ENCODE results near the gene OFD1. TPM values are rescaled to one million over a fixed set of nuclear protein-coding genes. Genes with fewer than 3 reads are reported as not detected.
"Not testable (repeated sequence)": the region's sequence is repeated elsewhere in the genome, so short reads cannot be mapped to it uniquely, and the experiment has no call there.

The OFD1 gene
- total RNA-seq, 1 donor from 2014 or later, result 19.3 TPM

- Mint-ChIP-seq H3K4me3 (no peak overlapping the region), H3K27me3 (no peaks in the 10 kb centered on the region), H3K36me3 (ENCODE audit: low read depth) (peaks cover 48% of the 10 kb centered on the region), H3K4me1 (peaks cover 19% of the 10 kb centered on the region), H3K9me3 (no peaks in the 10 kb centered on the region), H3K27ac (no peak overlapping the region)
- peak; percentile 59 for DNase-seq
- intact Hi-C loops (cut with micrococcal nuclease), result no loop called here
Observed at GRCh38 chrX:13719192-13719856, 15.2 kb upstream of the OFD1 start.

GRCh38 chrX:13721371-13721770, 13.2 kb upstream of the OFD1 start:
- Mint-ChIP-seq H3K27ac (no peak overlapping the region), H3K36me3 (ENCODE audit: low read depth) (peaks cover 46% of the 10 kb centered on the region), H3K9me3 (no peaks in the 10 kb centered on the region)

GRCh38 chrX:13721819-13722519, 12.6 kb upstream of the OFD1 start:
- peaks cover 32% of the 10 kb centered on the region for H3K4me1 Mint-ChIP-seq
- peaks cover 49% of the 10 kb centered on the region for H3K36me3 Mint-ChIP-seq (ENCODE audit: low read depth)
- H3K27me3 Mint-ChIP-seq, result no peaks in the 10 kb centered on the region

More at GRCh38 chrX:13721371-13721770, 13.2 kb upstream of the OFD1 start:
- no peaks in the 10 kb centered on the region for H3K27me3 Mint-ChIP-seq
- no peak for DNase-seq
- peaks cover 28% of the 10 kb centered on the region for H3K4me1 Mint-ChIP-seq
- H3K4me3 Mint-ChIP-seq, result no peak overlapping the region
- intact Hi-C loops (cut with micrococcal nuclease), result no loop called here

GRCh38 chrX:13724878-13725277, 9.7 kb upstream of the OFD1 start:
- peaks cover 56% of the 10 kb centered on the region for H3K36me3 Mint-ChIP-seq (ENCODE audit: low read depth)
- H3K9me3 Mint-ChIP-seq; intact Hi-C loops (cut with micrococcal nuclease); H3K27me3 Mint-ChIP-seq: not testable (repeated sequence)
- DNase-seq, result peak; percentile 75
- peak overlapping the region; percentile 75 for H3K27ac Mint-ChIP-seq
- peaks cover 32% of the 10 kb centered on the region for H3K4me1 Mint-ChIP-seq
- H3K4me3 Mint-ChIP-seq, result peak overlapping the region; percentile 66

More at GRCh38 chrX:13721819-13722519, 12.6 kb upstream of the OFD1 start:
- Mint-ChIP-seq H3K27ac (no peak overlapping the region), H3K4me3 (no peak overlapping the region), H3K9me3 (peaks cover 4% of the 10 kb centered on the region)
- DNase-seq, result no peak
- intact Hi-C loops (cut with micrococcal nuclease), result no loop called here

GRCh38 chrX:13726583-13726982, 8.0 kb upstream of the OFD1 start:
- Mint-ChIP-seq H3K27ac (peak overlapping the region; percentile 26), H3K4me1 (peaks cover 37% of the 10 kb centered on the region), H3K36me3 (ENCODE audit: low read depth) (peaks cover 67% of the 10 kb centered on the region), H3K4me3 (peak overlapping the region; percentile 24)
- H3K27me3 Mint-ChIP-seq; H3K9me3 Mint-ChIP-seq; DNase-seq; intact Hi-C loops (cut with micrococcal nuclease): not testable (repeated sequence)

GRCh38 chrX:13730523-13730922, 4.0 kb upstream of the OFD1 start:
- Mint-ChIP-seq H3K36me3 (ENCODE audit: low read depth) (peaks cover 75% of the 10 kb centered on the region), H3K4me1 (peaks cover 48% of the 10 kb centered on the region)
- DNase-seq, H3K27ac Mint-ChIP-seq, H3K9me3 Mint-ChIP-seq, H3K27me3 Mint-ChIP-seq, H3K4me3 Mint-ChIP-seq: not testable (repeated sequence)
- intact Hi-C loops (cut with micrococcal nuclease), result loop anchor here (10.0 kb wide), 3 partner anchors 636 to 1424 kb away; no protein-coding TSS in a partner anchor

GRCh38 chrX:13732246-13733067, 2.1 kb upstream of the OFD1 start:
- Mint-ChIP-seq H3K36me3 (ENCODE audit: low read depth) (peaks cover 64% of the 10 kb centered on the region), H3K4me1 (peaks cover 40% of the 10 kb centered on the region), H3K4me3 (peak overlapping the region; percentile 47), H3K27ac (peak overlapping the region; percentile 9), H3K9me3 (no peaks in the 10 kb centered on the region), H3K27me3 (no peaks in the 10 kb centered on the region)
- DNase-seq, result no peak
- intact Hi-C loops (cut with micrococcal nuclease), result loop anchor here (10.0 kb wide), 3 partner anchors 638 to 1422 kb away; no protein-coding TSS in a partner anchor

- intact Hi-C loops (cut with micrococcal nuclease), result loop anchor here (10.0 kb wide), 3 partner anchors 639 to 1421 kb away; no protein-coding TSS in a partner anchor
- Mint-ChIP-seq H3K4me1 (peaks cover 38% of the 10 kb centered on the region), H3K27ac (peak overlapping the region; percentile 97), H3K36me3 (ENCODE audit: low read depth) (peaks cover 53% of the 10 kb centered on the region), H3K27me3 (no peaks in the 10 kb centered on the region), H3K9me3 (no peaks in the 10 kb centered on the region), H3K4me3 (peak overlapping the region; percentile 99)
- no peak for DNase-seq
Observed at GRCh38 chrX:13733506-13733905, 1.0 kb upstream of the OFD1 start.

GRCh38 chrX:13741695-13742094, 7.1 kb downstream of the OFD1 start:
- no peak for DNase-seq
- Mint-ChIP-seq H3K4me1 (peaks cover 18% of the 10 kb centered on the region), H3K36me3 (ENCODE audit: low read depth) (peaks cover 25% of the 10 kb centered on the region), H3K27ac (peak overlapping the region; percentile 77), H3K4me3 (no peak overlapping the region), H3K27me3 (no peaks in the 10 kb centered on the region), H3K9me3 (no peaks in the 10 kb centered on the region)
- intact Hi-C loops (cut with micrococcal nuclease), result loop anchor here (2.0 kb wide), 1 partner anchor 89 kb away; the partner anchor contains the start of gene TCEANC

- peak overlapping the region; percentile 49 for H3K4me3 Mint-ChIP-seq
- peak overlapping the region; percentile 77 for H3K27ac Mint-ChIP-seq
- intact Hi-C loops (cut with micrococcal nuclease), result loop anchor here (2.0 kb wide), 1 partner anchor 90 kb away; the partner anchor contains the start of gene TCEANC
- no peaks in the 10 kb centered on the region for H3K27me3 Mint-ChIP-seq
- peaks cover 28% of the 10 kb centered on the region for H3K36me3 Mint-ChIP-seq (ENCODE audit: low read depth)
- DNase-seq, result peak; percentile 73
- no peaks in the 10 kb centered on the region for H3K9me3 Mint-ChIP-seq
- peaks cover 17% of the 10 kb centered on the region for H3K4me1 Mint-ChIP-seq
Observed at GRCh38 chrX:13742397-13743176, 8.0 kb downstream of the OFD1 start.

- peaks cover 12% of the 10 kb centered on the region for H3K4me1 Mint-ChIP-seq
- no peaks in the 10 kb centered on the region for H3K27me3 Mint-ChIP-seq
- no peak overlapping the region for H3K4me3 Mint-ChIP-seq
- DNase-seq, result peak; percentile 69
- no peaks in the 10 kb centered on the region for H3K9me3 Mint-ChIP-seq
- intact Hi-C loops (cut with micrococcal nuclease), result loop anchor here (1.0 to 5.0 kb wide), 2 partner anchors 90 to 241 kb away; no protein-coding TSS in a partner anchor
- H3K27ac Mint-ChIP-seq, result no peak overlapping the region
- peaks cover 32% of the 10 kb centered on the region for H3K36me3 Mint-ChIP-seq (ENCODE audit: low read depth)
Observed at GRCh38 chrX:13747836-13748235, 13.3 kb downstream of the OFD1 start.

- intact Hi-C loops (cut with micrococcal nuclease), result loop anchor here (1.0 to 5.0 kb wide), 2 partner anchors 90 to 241 kb away; no protein-coding TSS in a partner anchor
- Mint-ChIP-seq H3K27ac (no peak overlapping the region), H3K4me3 (no peak overlapping the region), H3K27me3 (no peaks in the 10 kb centered on the region), H3K36me3 (ENCODE audit: low read depth) (peaks cover 37% of the 10 kb centered on the region), H3K9me3 (no peaks in the 10 kb centered on the region), H3K4me1 (peaks cover 16% of the 10 kb centered on the region)
- DNase-seq, result no peak
Observed at GRCh38 chrX:13748486-13748885, 13.9 kb downstream of the OFD1 start.

- H3K4me3 Mint-ChIP-seq, result no peak overlapping the region
- H3K27ac Mint-ChIP-seq, result no peak overlapping the region
- H3K4me1 Mint-ChIP-seq, result peaks cover 17% of the 10 kb centered on the region
- H3K27me3 Mint-ChIP-seq, result no peaks in the 10 kb centered on the region
- DNase-seq, result peak; percentile 69
- peaks cover 35% of the 10 kb centered on the region for H3K36me3 Mint-ChIP-seq (ENCODE audit: low read depth)
- intact Hi-C loops (cut with micrococcal nuclease), result loop anchor here (1.0 kb wide), 1 partner anchor 282 kb away; no protein-coding TSS in a partner anchor
- H3K9me3 Mint-ChIP-seq, result no peaks in the 10 kb centered on the region
Observed at GRCh38 chrX:13750204-13750603, 15.7 kb downstream of the OFD1 start.

All from activated CD4-positive, alpha-beta T cell treated with anti-CD3 and anti-CD28 coated beads, Interleukin-2, amount 10 ng/mL, durations not matched to agents 24 days and 14 days (primary cell).